ENCODE measurements around the gene NHEJ1. TPM values are rescaled to one million over a fixed set of nuclear protein-coding genes. Genes with fewer than 3 reads are reported as not detected.

Gene NHEJ1
- polyA plus RNA-seq, 1 donor (not counting 4 experiments of a cell fraction or from before 2014, with no cell fraction given): 13.1 TPM

DNA sequence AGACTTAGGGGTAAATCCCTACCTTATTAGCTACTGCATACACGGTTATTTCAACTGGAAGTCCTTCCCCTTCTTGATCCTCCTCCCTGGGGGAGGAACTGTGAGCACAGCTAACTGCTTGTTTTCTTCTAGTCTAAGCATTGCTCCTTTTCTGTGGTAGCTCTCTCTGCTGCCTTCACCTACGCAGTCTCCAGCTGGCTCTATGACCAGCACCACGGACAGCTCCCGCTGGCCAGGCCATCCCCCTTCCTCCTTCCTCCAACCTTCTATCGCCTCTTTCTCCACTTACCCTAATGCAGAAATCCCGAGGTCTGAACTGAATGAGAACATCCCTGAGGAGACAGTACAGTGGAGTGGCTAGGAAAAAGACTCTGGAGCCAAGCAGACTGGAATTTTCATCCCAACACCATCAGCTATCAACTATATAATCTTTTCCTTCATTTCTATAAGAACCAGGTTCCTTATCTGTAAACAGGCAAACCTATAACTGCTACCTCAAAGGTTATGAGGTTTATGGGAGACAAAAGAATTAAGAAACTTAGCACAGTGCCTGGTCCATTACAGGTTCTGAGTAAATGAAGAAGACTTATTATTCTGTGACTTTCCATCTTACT is 114.6 kb downstream of the NHEJ1 start:
- H3K27ac ChIP-seq (ENCODE audit: control insufficient read depth, insufficient read depth, low read length): no peak overlapping the region
- H3K36me3 ChIP-seq (ENCODE audit: control insufficient read depth in 2 of 2, extremely low read depth in 1 of 2, insufficient read depth in 2 of 2, low read length in 2 of 2): no peaks in the 10 kb centered on the region
- H3K27me3 ChIP-seq (ENCODE audit: control insufficient read depth, extremely low read depth, insufficient read depth, low read length): peaks cover 16% of the 10 kb centered on the region
- no peak for DNase-seq (ENCODE audit: low read depth, low spot score)
- no peaks in the 10 kb centered on the region for H3K9me3 ChIP-seq (ENCODE audit: control insufficient read depth, low read depth, low read length)
- H3K4me1 ChIP-seq (ENCODE audit: control insufficient read depth, extremely low read depth, insufficient read depth, low read length): no peaks in the 10 kb centered on the region
- TF ChIP-seq, protein P1, sequence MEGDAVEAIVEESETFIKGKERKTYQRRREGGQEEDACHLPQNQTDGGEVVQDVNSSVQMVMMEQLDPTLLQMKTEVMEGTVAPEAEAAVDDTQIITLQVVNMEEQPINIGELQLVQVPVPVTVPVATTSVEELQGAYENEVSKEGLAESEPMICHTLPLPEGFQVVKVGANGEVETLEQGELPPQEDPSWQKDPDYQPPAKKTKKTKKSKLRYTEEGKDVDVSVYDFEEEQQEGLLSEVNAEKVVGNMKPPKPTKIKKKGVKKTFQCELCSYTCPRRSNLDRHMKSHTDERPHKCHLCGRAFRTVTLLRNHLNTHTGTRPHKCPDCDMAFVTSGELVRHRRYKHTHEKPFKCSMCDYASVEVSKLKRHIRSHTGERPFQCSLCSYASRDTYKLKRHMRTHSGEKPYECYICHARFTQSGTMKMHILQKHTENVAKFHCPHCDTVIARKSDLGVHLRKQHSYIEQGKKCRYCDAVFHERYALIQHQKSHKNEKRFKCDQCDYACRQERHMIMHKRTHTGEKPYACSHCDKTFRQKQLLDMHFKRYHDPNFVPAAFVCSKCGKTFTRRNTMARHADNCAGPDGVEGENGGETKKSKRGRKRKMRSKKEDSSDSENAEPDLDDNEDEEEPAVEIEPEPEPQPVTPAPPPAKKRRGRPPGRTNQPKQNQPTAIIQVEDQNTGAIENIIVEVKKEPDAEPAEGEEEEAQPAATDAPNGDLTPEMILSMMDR (optimal IDR thresholded peaks at IDR 0.05 in 1 of 3, IDR thresholded peaks at IDR 0.05 in 1 of 3, conservative IDR thresholded peaks at IDR 0.05 in 1 of 3; ENCODE audit: extremely low read depth in 1 of 3, insufficient read depth in 2 of 3, low read length in 3 of 3): no peak
- no peak overlapping the region for H3K9ac ChIP-seq (ENCODE audit: control insufficient read depth, extremely low read depth, insufficient read depth, low read length)
- no peak overlapping the region for H3K4me3 ChIP-seq (ENCODE audit: control insufficient read depth in 2 of 3, extremely low read depth in 1 of 3, insufficient read depth in 2 of 3, low read depth in 1 of 3, low read length in 3 of 3)
- dilution Hi-C loops (cut with MboI; ENCODE audit: extremely low pct_ligation_motif_present, low sequenced_read_pairs): no loop called here
- no peaks in the 10 kb centered on the region for H3K9me1 ChIP-seq (ENCODE audit: control insufficient read depth, extremely low read depth, insufficient read depth, low read length)
- H3K79me2 ChIP-seq (ENCODE audit: control insufficient read depth, insufficient read depth, low read length): no peaks in the 10 kb centered on the region
- FAIRE-seq: no peak
- H4K20me1 ChIP-seq (ENCODE audit: control insufficient read depth, extremely low read depth, insufficient read depth, low read length): no peaks in the 10 kb centered on the region
- no peak overlapping the region for H3K4me2 ChIP-seq (ENCODE audit: control insufficient read depth, extremely low read depth, insufficient read depth, low read depth, low read length)
- H2AFZ ChIP-seq (ENCODE audit: control insufficient read depth, low read length): no peak overlapping the region

DNA sequence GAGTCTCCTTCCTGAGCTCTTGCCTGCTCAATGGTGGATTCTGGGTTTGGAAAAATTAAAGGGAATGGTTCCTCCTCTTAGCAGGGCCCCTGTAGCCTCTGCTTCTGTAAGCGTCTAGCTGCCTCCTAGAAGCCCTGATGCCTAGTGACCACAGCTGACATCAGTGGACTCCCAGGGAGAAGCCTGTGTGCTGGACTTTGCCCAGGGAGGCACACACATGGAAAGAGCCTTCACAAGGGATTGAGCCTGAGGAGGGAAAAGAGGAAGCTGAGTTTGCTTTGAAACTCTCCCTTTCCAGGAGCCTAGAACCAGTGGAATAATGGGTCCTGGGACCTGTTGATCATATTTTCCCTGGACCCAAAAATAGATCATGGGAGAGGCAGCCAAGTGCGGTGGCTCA is 117.9 kb downstream of the NHEJ1 start:
- TF ChIP-seq, protein P1 (optimal IDR thresholded peaks at IDR 0.05 in 1 of 3, IDR thresholded peaks at IDR 0.05 in 1 of 3, conservative IDR thresholded peaks at IDR 0.05 in 1 of 3; ENCODE audit: extremely low read depth in 1 of 3, insufficient read depth in 2 of 3, low read length in 3 of 3): no peak
- no peak for TF ChIP-seq EZH2 (IDR thresholded peaks at IDR 0.05; ENCODE audit: low read length)
- no peak for FAIRE-seq
- Histone ChIP-seq H3K9me3 (ENCODE audit: control insufficient read depth, low read depth, low read length) (no peaks in the 10 kb centered on the region), H3K9me1 (ENCODE audit: control insufficient read depth, extremely low read depth, insufficient read depth, low read length) (no peaks in the 10 kb centered on the region), H3K4me1 (ENCODE audit: control insufficient read depth, extremely low read depth, insufficient read depth, low read length) (no peaks in the 10 kb centered on the region), H3K4me2 (ENCODE audit: control insufficient read depth, extremely low read depth, insufficient read depth, low read depth, low read length) (no peak overlapping the region), H3K9ac (ENCODE audit: control insufficient read depth, extremely low read depth, insufficient read depth, low read length) (no peak overlapping the region), H4K20me1 (ENCODE audit: control insufficient read depth, extremely low read depth, insufficient read depth, low read length) (no peaks in the 10 kb centered on the region), H3K27ac (ENCODE audit: control insufficient read depth, insufficient read depth, low read length) (no peak overlapping the region), H3K27me3 (ENCODE audit: control insufficient read depth, extremely low read depth, insufficient read depth, low read length) (peaks cover 24% of the 10 kb centered on the region), H2AFZ (ENCODE audit: control insufficient read depth, low read length) (no peak overlapping the region), H3K36me3 (ENCODE audit: control insufficient read depth in 2 of 2, extremely low read depth in 1 of 2, insufficient read depth in 2 of 2, low read length in 2 of 2) (no peaks in the 10 kb centered on the region), H3K4me3 (ENCODE audit: control insufficient read depth in 2 of 3, extremely low read depth in 1 of 3, insufficient read depth in 2 of 3, low read depth in 1 of 3, low read length in 3 of 3) (no peak overlapping the region), H3K79me2 (ENCODE audit: control insufficient read depth, insufficient read depth, low read length) (no peaks in the 10 kb centered on the region)
- no peak for DNase-seq (ENCODE audit: low read depth, low spot score)
- dilution Hi-C loops (cut with MboI; ENCODE audit: extremely low pct_ligation_motif_present, low sequenced_read_pairs): no loop called here
